Measurements from ENCODE around the gene SATB2. TPM values are rescaled to one million over a fixed set of nuclear protein-coding genes. Genes with fewer than 3 reads are reported as not detected.

Gene SATB2
- total RNA-seq, 6 experiments from 2014 or later = 3.3 to 8.5 (median 6.0) TPM

DNA sequence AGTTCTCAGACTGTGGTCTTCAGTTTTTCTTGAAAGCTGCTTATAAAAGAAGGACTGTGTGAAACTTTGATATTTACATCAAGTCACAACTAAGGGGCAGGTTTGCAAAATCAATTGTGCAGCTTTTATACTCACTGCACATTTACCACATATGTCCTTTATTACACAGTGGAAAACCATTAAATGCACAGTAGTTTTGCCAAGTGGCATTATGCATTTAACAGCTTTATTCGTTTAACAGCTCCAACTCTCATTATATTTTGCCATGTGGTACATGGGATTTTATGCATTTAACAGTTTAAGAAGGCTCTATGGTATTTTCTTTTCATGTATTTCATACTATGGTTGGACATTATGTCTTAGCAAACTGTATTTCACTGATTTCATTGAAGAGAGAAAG, 135.6 kb downstream of the SATB2 start:
- Histone ChIP-seq H3K27me3 (no peaks in the 10 kb centered on the region), H3K4me3 (no peak overlapping the region), H3K27ac (no peak overlapping the region), H3K4me1 (no peaks in the 10 kb centered on the region), H3K9me3 (no peaks in the 10 kb centered on the region), H3K36me3 (no peaks in the 10 kb centered on the region)
- TF ChIP-seq, protein P1, sequence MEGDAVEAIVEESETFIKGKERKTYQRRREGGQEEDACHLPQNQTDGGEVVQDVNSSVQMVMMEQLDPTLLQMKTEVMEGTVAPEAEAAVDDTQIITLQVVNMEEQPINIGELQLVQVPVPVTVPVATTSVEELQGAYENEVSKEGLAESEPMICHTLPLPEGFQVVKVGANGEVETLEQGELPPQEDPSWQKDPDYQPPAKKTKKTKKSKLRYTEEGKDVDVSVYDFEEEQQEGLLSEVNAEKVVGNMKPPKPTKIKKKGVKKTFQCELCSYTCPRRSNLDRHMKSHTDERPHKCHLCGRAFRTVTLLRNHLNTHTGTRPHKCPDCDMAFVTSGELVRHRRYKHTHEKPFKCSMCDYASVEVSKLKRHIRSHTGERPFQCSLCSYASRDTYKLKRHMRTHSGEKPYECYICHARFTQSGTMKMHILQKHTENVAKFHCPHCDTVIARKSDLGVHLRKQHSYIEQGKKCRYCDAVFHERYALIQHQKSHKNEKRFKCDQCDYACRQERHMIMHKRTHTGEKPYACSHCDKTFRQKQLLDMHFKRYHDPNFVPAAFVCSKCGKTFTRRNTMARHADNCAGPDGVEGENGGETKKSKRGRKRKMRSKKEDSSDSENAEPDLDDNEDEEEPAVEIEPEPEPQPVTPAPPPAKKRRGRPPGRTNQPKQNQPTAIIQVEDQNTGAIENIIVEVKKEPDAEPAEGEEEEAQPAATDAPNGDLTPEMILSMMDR (IDR thresholded peaks at IDR 0.05) = no peak
- TF ChIP-seq POLR2A (IDR thresholded peaks at IDR 0.05) = no peak
- 67% methylated on average over 1 of the region's 1 CpG for WGBS (ENCODE audit: insufficient coverage, low coverage, low lambda C conversion rate, missing lambda C conversion rate)
- no peak for ATAC-seq
- intact Hi-C loops (cut with DNase I) = no loop called here
- no peak for DNase-seq

DNA sequence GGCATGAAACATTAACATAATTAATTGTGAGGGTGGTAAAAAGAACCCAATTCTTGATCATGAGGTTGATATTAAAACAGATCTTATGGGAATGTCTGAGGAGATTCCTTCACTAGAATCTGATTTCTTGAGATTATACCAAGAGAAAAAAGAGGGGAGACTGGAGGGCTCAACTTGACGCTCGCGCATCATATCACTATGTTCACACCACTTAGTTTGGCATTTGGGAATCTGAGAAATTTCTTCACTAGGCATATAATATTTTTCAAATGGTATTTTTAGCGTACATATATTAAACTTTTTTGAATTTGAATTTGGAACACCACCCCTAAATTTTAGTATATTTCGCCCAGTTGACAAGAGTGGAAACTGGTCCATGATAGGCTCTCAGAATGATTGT, 140.1 kb downstream of the SATB2 start:
- intact Hi-C loops (cut with DNase I) = no loop called here
- Histone ChIP-seq H3K36me3 (no peaks in the 10 kb centered on the region), H3K27ac (no peak overlapping the region), H3K4me1 (no peaks in the 10 kb centered on the region), H3K9me3 (no peaks in the 10 kb centered on the region), H3K4me3 (no peak overlapping the region), H3K27me3 (no peaks in the 10 kb centered on the region)
- WGBS (ENCODE audit: insufficient coverage, low coverage, low lambda C conversion rate, missing lambda C conversion rate) = 85% methylated on average over 5 of the region's 5 CpGs
- DNase-seq (no peak), ATAC-seq (no peak)
- no peak for TF ChIP-seq POLR2A (IDR thresholded peaks at IDR 0.05)
- TF ChIP-seq, protein P1 (IDR thresholded peaks at IDR 0.05) = no peak

DNA sequence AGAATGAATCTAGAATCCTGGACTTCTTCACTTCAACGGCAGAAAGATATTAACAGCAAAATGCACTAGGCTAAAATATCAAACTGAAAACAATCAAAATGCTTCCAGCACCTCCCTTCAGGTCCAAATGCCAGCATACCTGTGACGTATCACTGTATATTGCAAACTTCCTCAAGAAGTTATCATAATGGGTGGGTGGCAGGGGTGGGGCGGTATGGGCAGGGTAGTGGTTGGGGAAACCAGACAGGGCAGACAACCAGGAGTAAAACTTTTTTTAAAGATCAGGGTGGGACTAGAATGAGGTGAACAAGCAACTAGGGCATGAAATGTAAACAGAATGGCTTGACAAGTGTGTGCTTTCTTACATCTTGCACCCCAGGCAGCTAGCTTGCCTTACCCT, 140.9 kb downstream of the SATB2 start:
- Histone ChIP-seq H3K4me1 (no peaks in the 10 kb centered on the region), H3K9me3 (no peaks in the 10 kb centered on the region), H3K27me3 (no peaks in the 10 kb centered on the region), H3K27ac (no peak overlapping the region), H3K36me3 (no peaks in the 10 kb centered on the region), H3K4me3 (no peak overlapping the region)
- ATAC-seq (no peak), DNase-seq (no peak)
- TF ChIP-seq, protein P1 (IDR thresholded peaks at IDR 0.05) = no peak
- no peak for TF ChIP-seq POLR2A (IDR thresholded peaks at IDR 0.05)
- 96% methylated on average over 3 of the region's 3 CpGs for WGBS (ENCODE audit: insufficient coverage, low coverage, low lambda C conversion rate, missing lambda C conversion rate)
- intact Hi-C loops (cut with DNase I) = no loop called here

DNA sequence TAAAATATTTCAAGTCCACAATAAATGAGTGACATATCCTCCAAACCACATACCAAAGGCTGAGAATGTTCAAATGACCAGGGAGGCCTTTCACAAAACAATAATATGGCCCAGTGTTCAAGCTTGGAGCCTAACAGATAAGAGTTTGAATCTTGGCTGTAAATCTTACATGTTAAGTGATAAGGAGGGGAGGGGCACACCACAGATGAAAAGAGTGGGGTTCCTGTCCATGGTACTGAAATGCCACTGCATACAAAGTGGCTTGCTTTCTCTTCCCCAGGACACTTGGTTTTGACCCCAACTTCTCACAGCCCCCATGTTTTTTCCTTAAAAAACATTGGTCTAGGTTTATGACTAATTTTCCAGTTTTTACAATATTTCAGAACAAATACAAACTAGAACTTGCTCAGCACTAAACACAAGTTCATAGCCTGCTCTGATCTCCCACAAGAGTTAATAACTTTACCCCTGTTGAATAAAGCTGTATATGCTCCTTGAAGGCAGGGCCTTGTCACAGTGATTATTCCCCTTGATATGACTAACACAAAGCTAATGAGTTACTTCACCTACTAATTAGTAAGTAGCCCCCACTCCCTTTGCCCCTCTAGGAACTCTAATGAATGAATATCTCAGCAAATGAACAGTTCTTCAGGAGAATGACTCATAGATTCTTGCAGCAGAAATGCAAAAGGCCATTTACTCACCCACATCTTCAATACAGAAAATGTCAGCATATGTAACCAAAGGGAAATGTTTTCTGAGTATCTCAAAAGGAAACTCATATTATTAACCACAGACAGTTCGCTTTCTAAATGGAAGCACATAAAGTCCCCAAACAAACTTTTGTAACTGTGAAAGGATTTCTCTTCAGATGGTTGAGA, 142.2 kb downstream of the SATB2 start:
- intact Hi-C loops (cut with DNase I) = no loop called here
- no peaks in the 10 kb centered on the region for H3K27me3 ChIP-seq
- H3K27ac ChIP-seq = no peak overlapping the region
- H3K4me3 ChIP-seq = no peak overlapping the region
- TF ChIP-seq, protein P1 (IDR thresholded peaks at IDR 0.05) = no peak
- TF ChIP-seq POLR2A (IDR thresholded peaks at IDR 0.05) = no peak
- no peak for DNase-seq
- H3K4me1 ChIP-seq = no peaks in the 10 kb centered on the region
- no peak for ATAC-seq
- WGBS (ENCODE audit: insufficient coverage, low coverage, low lambda C conversion rate, missing lambda C conversion rate) = 67% methylated on average over 1 of the region's 1 CpG
- H3K9me3 ChIP-seq = no peaks in the 10 kb centered on the region
- no peaks in the 10 kb centered on the region for H3K36me3 ChIP-seq

All from right lobe of liver (tissue), 6 donors.